ENCODE data around the gene GBX2.
"Not testable (repeated sequence)": the region's sequence is repeated elsewhere in the genome, so short reads cannot be mapped to it uniquely, and the experiment has no call there.

Gene GBX2

GRCh38 chr2:236157815-236158498 is 10.2 kb downstream of the GBX2 start:
- in situ Hi-C loops (cut with MboI; ENCODE audit: low sequenced_read_pairs), result no loop called here

- in situ Hi-C loops (cut with MboI; ENCODE audit: low sequenced_read_pairs), result no loop called here
Measured at GRCh38 chr2:236157366-236157765, 10.8 kb downstream of the GBX2 start.

GRCh38 chr2:236156860-236157194 is 11.4 kb downstream of the GBX2 start:
- in situ Hi-C loops (cut with MboI; ENCODE audit: low sequenced_read_pairs), result no loop called here

GRCh38 chr2:236156095-236156859 is 11.9 kb downstream of the GBX2 start:
- in situ Hi-C loops (cut with MboI; ENCODE audit: low sequenced_read_pairs), result no loop called here

- in situ Hi-C loops (cut with MboI; ENCODE audit: low sequenced_read_pairs), result no loop called here
Measured at GRCh38 chr2:236155406-236155805, 12.8 kb downstream of the GBX2 start.

GRCh38 chr2:236146436-236146835 is 21.8 kb downstream of the GBX2 start:
- in situ Hi-C loops (cut with MboI; ENCODE audit: low sequenced_read_pairs), result no loop called here

- in situ Hi-C loops (cut with MboI; ENCODE audit: low sequenced_read_pairs), result no loop called here
Measured at GRCh38 chr2:236143811-236144210, 24.4 kb downstream of the GBX2 start.

- in situ Hi-C loops (cut with MboI; ENCODE audit: low sequenced_read_pairs), result not testable (repeated sequence)
Measured at GRCh38 chr2:236141616-236142015, 26.6 kb downstream of the GBX2 start.

GRCh38 chr2:236137066-236137465 is 31.1 kb downstream of the GBX2 start:
- in situ Hi-C loops (cut with MboI; ENCODE audit: low sequenced_read_pairs), result no loop called here

- in situ Hi-C loops (cut with MboI; ENCODE audit: low sequenced_read_pairs), result no loop called here
Measured at GRCh38 chr2:236136538-236136937, 31.6 kb downstream of the GBX2 start.

- in situ Hi-C loops (cut with MboI; ENCODE audit: low sequenced_read_pairs), result no loop called here
Measured at GRCh38 chr2:236133410-236134012, 34.7 kb downstream of the GBX2 start.

- in situ Hi-C loops (cut with MboI; ENCODE audit: low sequenced_read_pairs), result no loop called here
Measured at GRCh38 chr2:236131073-236131692, 37.0 kb downstream of the GBX2 start.

- in situ Hi-C loops (cut with MboI; ENCODE audit: low sequenced_read_pairs), result no loop called here
Measured at GRCh38 chr2:236130349-236130998, 37.7 kb downstream of the GBX2 start.

- in situ Hi-C loops (cut with MboI; ENCODE audit: low sequenced_read_pairs), result no loop called here
Measured at GRCh38 chr2:236129935-236130334, 38.3 kb downstream of the GBX2 start.

- in situ Hi-C loops (cut with MboI; ENCODE audit: low sequenced_read_pairs), result no loop called here
Measured at GRCh38 chr2:236128321-236128720, 39.9 kb downstream of the GBX2 start.

- in situ Hi-C loops (cut with MboI; ENCODE audit: low sequenced_read_pairs), result no loop called here
Measured at GRCh38 chr2:236127010-236127409, 41.2 kb downstream of the GBX2 start.

- in situ Hi-C loops (cut with MboI; ENCODE audit: low sequenced_read_pairs), result no loop called here
Measured at GRCh38 chr2:236125541-236125940, 42.6 kb downstream of the GBX2 start.

GRCh38 chr2:236124182-236124893 is 43.8 kb downstream of the GBX2 start:
- in situ Hi-C loops (cut with MboI; ENCODE audit: low sequenced_read_pairs), result no loop called here

- in situ Hi-C loops (cut with MboI; ENCODE audit: low sequenced_read_pairs), result no loop called here
Measured at GRCh38 chr2:236123716-236124115, 44.5 kb downstream of the GBX2 start.

- in situ Hi-C loops (cut with MboI; ENCODE audit: low sequenced_read_pairs), result no loop called here
Measured at GRCh38 chr2:236122236-236122635, 46.0 kb downstream of the GBX2 start.

GRCh38 chr2:236121546-236121945 is 46.6 kb downstream of the GBX2 start:
- in situ Hi-C loops (cut with MboI; ENCODE audit: low sequenced_read_pairs), result no loop called here

Data from hTERT RPE-1 (cell line).